ENCODE data around the gene DLEU7.

DLEU7 gene

GRCh38 chr13:50843257-50844083, at the start of gene DLEU7:
Gene DLEU7, minus strand, starts transcription at chr13:50843692. Its CDS starts 46 bp downstream, at chr13:50843646.
- in situ Hi-C loops (cut with HindIII; ENCODE audit: low pct_unique_long_range_greater_than_20kb, low sequenced_read_pairs): no loop called here
- DNase-seq (ENCODE audit: low read depth in 1 of 2, low spot score in 1 of 2): no peak
- no peak for TF ChIP-seq JUND (IDR thresholded peaks at IDR 0.05; ENCODE audit: low read depth)

GRCh38 chr13:50892210-50892944, 48.9 kb upstream of the DLEU7 start:
- no peak for DNase-seq (ENCODE audit: low read depth in 1 of 2, low spot score in 1 of 2)
- TF ChIP-seq JUND (IDR thresholded peaks at IDR 0.05; ENCODE audit: low read depth): no peak
- in situ Hi-C loops (cut with HindIII; ENCODE audit: low pct_unique_long_range_greater_than_20kb, low sequenced_read_pairs): no loop called here

GRCh38 chr13:50891206-50891605, 47.7 kb upstream of the DLEU7 start:
- no peak for DNase-seq (ENCODE audit: low read depth in 1 of 2, low spot score in 1 of 2)
- no peak for TF ChIP-seq JUND (IDR thresholded peaks at IDR 0.05; ENCODE audit: low read depth)
- in situ Hi-C loops (cut with HindIII; ENCODE audit: low pct_unique_long_range_greater_than_20kb, low sequenced_read_pairs): no loop called here

GRCh38 chr13:50889317-50889716, 45.8 kb upstream of the DLEU7 start:
- in situ Hi-C loops (cut with HindIII; ENCODE audit: low pct_unique_long_range_greater_than_20kb, low sequenced_read_pairs): no loop called here
- DNase-seq (ENCODE audit: low read depth in 1 of 2, low spot score in 1 of 2): no peak
- no peak for TF ChIP-seq JUND (IDR thresholded peaks at IDR 0.05; ENCODE audit: low read depth)

GRCh38 chr13:50888362-50888761, 44.9 kb upstream of the DLEU7 start:
- in situ Hi-C loops (cut with HindIII; ENCODE audit: low pct_unique_long_range_greater_than_20kb, low sequenced_read_pairs): no loop called here
- no peak for TF ChIP-seq JUND (IDR thresholded peaks at IDR 0.05; ENCODE audit: low read depth)

GRCh38 chr13:50887151-50887550, 43.7 kb upstream of the DLEU7 start:
- in situ Hi-C loops (cut with HindIII; ENCODE audit: low pct_unique_long_range_greater_than_20kb, low sequenced_read_pairs): no loop called here
- TF ChIP-seq JUND (IDR thresholded peaks at IDR 0.05; ENCODE audit: low read depth): no peak

More at GRCh38 chr13:50888362-50888761, 44.9 kb upstream of the DLEU7 start:
- no peak for DNase-seq (ENCODE audit: low read depth in 1 of 2, low spot score in 1 of 2)

GRCh38 chr13:50884265-50884664, 40.8 kb upstream of the DLEU7 start:
- TF ChIP-seq JUND (IDR thresholded peaks at IDR 0.05; ENCODE audit: low read depth): no peak
- no peak for DNase-seq (ENCODE audit: low read depth in 1 of 2, low spot score in 1 of 2)
- in situ Hi-C loops (cut with HindIII; ENCODE audit: low pct_unique_long_range_greater_than_20kb, low sequenced_read_pairs): no loop called here

More at GRCh38 chr13:50887151-50887550, 43.7 kb upstream of the DLEU7 start:
- DNase-seq (ENCODE audit: low read depth in 1 of 2, low spot score in 1 of 2): no peak

- TF ChIP-seq JUND (IDR thresholded peaks at IDR 0.05; ENCODE audit: low read depth): no peak
- DNase-seq (ENCODE audit: low read depth in 1 of 2, low spot score in 1 of 2): no peak
- in situ Hi-C loops (cut with HindIII; ENCODE audit: low pct_unique_long_range_greater_than_20kb, low sequenced_read_pairs): no loop called here
Measured at GRCh38 chr13:50883728-50884127, 40.2 kb upstream of the DLEU7 start.

GRCh38 chr13:50882816-50883435, 39.4 kb upstream of the DLEU7 start:
- no peak for TF ChIP-seq JUND (IDR thresholded peaks at IDR 0.05; ENCODE audit: low read depth)
- in situ Hi-C loops (cut with HindIII; ENCODE audit: low pct_unique_long_range_greater_than_20kb, low sequenced_read_pairs): no loop called here
- no peak for DNase-seq (ENCODE audit: low read depth in 1 of 2, low spot score in 1 of 2)

- no peak for DNase-seq (ENCODE audit: low read depth in 1 of 2, low spot score in 1 of 2)
- in situ Hi-C loops (cut with HindIII; ENCODE audit: low pct_unique_long_range_greater_than_20kb, low sequenced_read_pairs): no loop called here
- TF ChIP-seq JUND (IDR thresholded peaks at IDR 0.05; ENCODE audit: low read depth): no peak
Measured at GRCh38 chr13:50873991-50874390, 30.5 kb upstream of the DLEU7 start.

- no peak for DNase-seq (ENCODE audit: low read depth in 1 of 2, low spot score in 1 of 2)
- TF ChIP-seq JUND (IDR thresholded peaks at IDR 0.05; ENCODE audit: low read depth): no peak
- in situ Hi-C loops (cut with HindIII; ENCODE audit: low pct_unique_long_range_greater_than_20kb, low sequenced_read_pairs): no loop called here
Measured at GRCh38 chr13:50873467-50873866, 30.0 kb upstream of the DLEU7 start.

- in situ Hi-C loops (cut with HindIII; ENCODE audit: low pct_unique_long_range_greater_than_20kb, low sequenced_read_pairs): no loop called here
Measured at GRCh38 chr13:50871405-50871804, 27.9 kb upstream of the DLEU7 start.

GRCh38 chr13:50867637-50867945, 24.1 kb upstream of the DLEU7 start:
- no peak for TF ChIP-seq JUND (IDR thresholded peaks at IDR 0.05; ENCODE audit: low read depth)
- no peak for DNase-seq (ENCODE audit: low read depth in 1 of 2, low spot score in 1 of 2)
- in situ Hi-C loops (cut with HindIII; ENCODE audit: low pct_unique_long_range_greater_than_20kb, low sequenced_read_pairs): no loop called here

More at GRCh38 chr13:50871405-50871804, 27.9 kb upstream of the DLEU7 start:
- TF ChIP-seq JUND (IDR thresholded peaks at IDR 0.05; ENCODE audit: low read depth): no peak
- DNase-seq (ENCODE audit: low read depth in 1 of 2, low spot score in 1 of 2): no peak

All from T47D (cell line).